Karpas-422 (cell line): Measurements from ENCODE around the gene SVIL. TPM values are rescaled to one million over a fixed set of nuclear protein-coding genes. Genes with fewer than 3 reads are reported as not detected.
"Not testable (repeated sequence)": the region's sequence is repeated elsewhere in the genome, so short reads cannot be mapped to it uniquely, and the experiment has no call there.

Experiments used
- DNase-seq: peaks from one replicate; pipeline ENCODE4 v3.0.0-alpha.2; 2015
- H2AFZ ChIP-seq: fragments of 200-600 bp; sonication (generic); 2 replicates; pipeline ENCODE4 v1.6.1; 2014; ENCODE audit warnings: antibody characterized with exemption, low read length, mixed read lengths
- H3K27ac ChIP-seq: fragments of 200-600 bp; sonication (generic); 2 replicates; pipeline ENCODE4 v1.5.1; 2014; ENCODE audit warnings: mild to moderate bottlenecking, low read length, moderate library complexity
- H3K27me3 ChIP-seq: fragments of 200-600 bp; sonication (generic); 2 replicates; pipeline ENCODE4 v1.6.1; 2014; ENCODE audit warnings: low read length, mixed read lengths
- H3K36me3 ChIP-seq: fragments of 200-600 bp; sonication (generic); 2 replicates; pipeline ENCODE4 v1.6.1; 2014; ENCODE audit warnings: low read length, mixed read lengths; ENCODE audit not compliant: insufficient read depth
- H3K4me1 ChIP-seq: fragments of 200-600 bp; sonication (generic); 2 replicates; pipeline ENCODE4 v1.6.1; 2014; ENCODE audit warnings: mild to moderate bottlenecking, low read length, mixed read lengths
- H3K4me2 ChIP-seq: fragments of 200-600 bp; sonication (generic); 2 replicates; pipeline ENCODE4 v1.6.1; 2014; ENCODE audit warnings: low read length, low read depth, mild to moderate bottlenecking; ENCODE audit not compliant: poor library complexity, severe bottlenecking
- H3K4me3 ChIP-seq: fragments of 200-600 bp; sonication (generic); 2 replicates; pipeline ENCODE4 v1.5.1; 2014; ENCODE audit warnings: mild to moderate bottlenecking, antibody characterized with exemption, low read length, mixed read lengths
- H3K79me2 ChIP-seq: fragments of 200-600 bp; sonication (generic); 2 replicates; pipeline ENCODE4 v1.6.1; 2014; ENCODE audit warnings: mild to moderate bottlenecking, low read length, mixed read lengths
- H3K9ac ChIP-seq: fragments of 200-600 bp; sonication (generic); 2 replicates; pipeline ENCODE4 v1.6.0; 2014; ENCODE audit warnings: low read length
- H3K9me2 ChIP-seq: fragments of 200-600 bp; sonication (generic), shearing (Covaris generic); replicated peaks from 2 replicates; pipeline ENCODE4 v1.6.0; 2014; ENCODE audit warnings: mild to moderate bottlenecking, low read length, moderate library complexity; ENCODE audit not compliant: insufficient read depth
- H3K9me3 ChIP-seq: fragments of 300-700, 200-600 bp; sonication (generic); 2 replicates; pipeline ENCODE4 v1.6.1; 2014; ENCODE audit warnings: low read length, mixed read lengths
- H4K20me1 ChIP-seq: fragments of 200-600 bp; sonication (generic); 2 replicates; pipeline ENCODE4 v1.6.1; 2014; ENCODE audit warnings: mild to moderate bottlenecking, antibody characterized with exemption, low read length, low read depth; ENCODE audit not compliant: insufficient read depth
- total RNA-seq: library from RNA; depleted of rRNA; stranded (reverse); fragments of >200 nt; shearing (Covaris generic); gene quantifications from 2 replicates; pipeline ENCODE4 v1.2.3, GENCODE V29; 2014; ENCODE audit warnings: low replicate concordance

SVIL gene
- total RNA-seq, 1 experiment from 2014 or later = not detected

DNA sequence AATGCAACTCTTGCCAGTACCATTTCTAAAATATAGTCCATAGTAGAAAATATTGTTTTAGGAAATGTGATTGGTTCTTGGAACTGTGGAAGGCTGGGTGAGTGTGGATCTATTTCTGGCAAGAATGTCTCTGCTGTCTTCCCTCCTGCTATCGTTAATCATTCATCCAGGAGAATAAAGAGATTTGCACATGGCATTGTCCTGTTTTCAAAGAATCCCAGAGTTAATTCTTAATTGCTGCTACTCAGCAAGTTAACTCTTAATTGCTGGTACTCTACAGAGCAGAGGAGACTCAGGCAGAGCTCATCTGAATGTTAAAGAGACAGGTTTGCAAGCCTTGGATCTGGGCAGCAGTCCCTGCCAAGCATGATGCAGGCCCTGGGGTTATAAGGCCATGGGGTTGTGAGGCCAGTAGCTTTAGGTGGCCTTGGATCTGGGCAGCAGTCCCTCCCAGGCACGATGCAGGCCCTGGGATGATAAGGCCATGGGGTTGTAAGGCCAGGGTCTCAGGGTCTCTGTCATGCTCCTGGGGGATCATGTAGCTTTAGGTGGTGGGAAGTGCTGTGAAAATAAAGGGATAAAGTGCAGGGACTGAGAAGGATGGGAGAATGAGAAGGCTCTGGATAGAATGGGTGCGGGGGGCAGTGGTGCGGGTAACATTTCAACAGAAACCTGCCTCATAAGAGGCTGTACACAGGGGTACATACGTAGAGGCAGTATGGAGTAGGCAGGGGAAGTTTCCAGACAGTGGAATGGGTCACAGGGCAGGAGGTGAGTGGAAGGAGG, 162.3 kb downstream of the SVIL start:
- Histone ChIP-seq H3K9ac (no peak overlapping the region), H3K4me3 (no peak overlapping the region)

DNA sequence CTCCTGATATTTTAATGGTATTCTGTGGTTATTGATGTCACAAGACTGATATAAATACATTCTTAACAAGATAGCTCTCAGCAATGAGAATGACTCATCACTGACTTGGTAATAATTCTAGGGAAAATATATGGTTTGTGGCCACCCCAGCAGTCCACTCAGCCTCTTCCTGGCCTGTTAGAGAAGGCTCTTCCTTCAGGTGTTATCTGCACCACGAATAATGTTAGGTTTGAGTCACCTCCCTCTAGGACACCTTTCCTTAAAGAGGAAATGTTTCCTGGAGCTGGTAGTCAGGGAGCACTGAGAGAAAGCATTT, 163.3 kb downstream of the SVIL start:
- no peak overlapping the region for H3K4me2 ChIP-seq
- H3K27ac ChIP-seq = no peak overlapping the region
- H3K27me3 ChIP-seq = no peaks in the 10 kb centered on the region
- no peak overlapping the region for H3K9ac ChIP-seq
- H3K79me2 ChIP-seq = no peaks in the 10 kb centered on the region
- H4K20me1 ChIP-seq = no peaks in the 10 kb centered on the region
- H3K4me3 ChIP-seq = no peak overlapping the region
- no peaks in the 10 kb centered on the region for H3K4me1 ChIP-seq
- no peaks in the 10 kb centered on the region for H3K36me3 ChIP-seq
- H3K9me3 ChIP-seq = no peaks in the 10 kb centered on the region
- no peaks in the 10 kb centered on the region for H3K9me2 ChIP-seq
- H2AFZ ChIP-seq = no peak overlapping the region
- DNase-seq = no peak

More for the DNA sequence above, 162.3 kb downstream of the SVIL start:
- Histone ChIP-seq H3K9me2 (no peaks in the 10 kb centered on the region), H4K20me1 (no peaks in the 10 kb centered on the region), H3K9me3 (no peaks in the 10 kb centered on the region), H3K36me3 (no peaks in the 10 kb centered on the region), H3K79me2 (no peaks in the 10 kb centered on the region), H3K27me3 (no peaks in the 10 kb centered on the region), H3K4me1 (no peaks in the 10 kb centered on the region), H3K4me2 (no peak overlapping the region), H3K27ac (no peak overlapping the region), H2AFZ (no peak overlapping the region)
- no peak for DNase-seq

DNA sequence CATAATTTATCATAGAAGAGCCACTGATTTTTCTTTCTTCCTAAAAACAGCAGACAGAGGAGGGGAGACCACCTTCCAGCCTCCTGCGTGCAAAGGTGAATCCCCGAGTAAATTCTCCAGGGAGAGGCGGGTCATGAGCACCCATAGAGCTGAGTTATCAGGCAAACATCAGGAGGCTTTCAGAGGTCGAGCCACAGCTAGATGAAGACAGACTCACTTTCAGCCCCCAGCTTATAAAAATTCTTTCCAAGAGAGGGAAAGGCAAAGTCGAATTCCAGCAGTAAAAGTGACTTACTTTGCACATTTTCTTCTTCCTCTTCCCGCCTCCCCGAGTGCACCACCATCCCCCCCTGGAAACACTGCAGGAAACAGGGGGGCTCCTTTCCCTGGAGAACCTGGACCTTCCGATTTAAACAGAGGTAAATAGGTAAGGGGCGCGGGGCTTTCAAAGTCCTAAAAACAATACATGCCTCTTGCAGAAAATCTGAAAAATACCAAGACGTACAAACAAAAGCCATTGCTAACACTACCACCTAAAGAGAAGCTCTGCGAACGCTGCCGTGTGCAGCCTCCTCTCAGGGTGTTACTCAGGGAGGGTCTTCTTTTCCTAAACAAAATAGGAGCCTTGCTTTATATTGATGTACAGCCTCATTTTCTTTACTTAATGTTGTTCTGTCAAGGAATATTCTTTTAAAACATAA, 163.8 kb downstream of the SVIL start:
- Histone ChIP-seq H3K36me3 (no peaks in the 10 kb centered on the region), H3K9me3 (no peaks in the 10 kb centered on the region), H3K9me2 (no peaks in the 10 kb centered on the region), H3K9ac (no peak overlapping the region), H4K20me1 (no peaks in the 10 kb centered on the region), H3K4me1 (no peaks in the 10 kb centered on the region), H3K4me3 (no peak overlapping the region), H3K4me2 (no peak overlapping the region), H3K27me3 (no peaks in the 10 kb centered on the region), H2AFZ (no peak overlapping the region), H3K27ac (no peak overlapping the region), H3K79me2 (no peaks in the 10 kb centered on the region)
- no peak for DNase-seq

DNA sequence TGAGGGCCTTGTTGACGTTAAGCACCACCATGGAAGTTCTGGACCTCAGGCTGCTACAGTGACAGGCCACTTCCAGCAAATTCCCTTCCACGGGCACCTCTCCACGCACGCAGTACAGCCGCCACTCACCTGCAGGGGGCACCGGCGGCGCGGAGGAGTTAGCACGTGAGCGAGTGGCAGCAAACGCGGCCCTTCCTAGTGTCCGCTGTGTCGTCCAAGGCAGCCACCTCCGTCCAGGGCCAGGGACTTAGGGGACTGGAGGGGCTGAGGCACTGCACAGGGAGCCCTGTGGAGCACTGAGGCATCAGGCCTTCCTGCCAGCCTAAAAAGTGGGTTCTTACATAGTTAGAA, 164.4 kb downstream of the SVIL start:
- Histone ChIP-seq H3K9me3 (no peaks in the 10 kb centered on the region), H3K4me3 (no peak overlapping the region), H3K9me2 (no peaks in the 10 kb centered on the region), H3K9ac (no peak overlapping the region), H2AFZ (no peak overlapping the region), H3K27ac (no peak overlapping the region), H4K20me1 (no peaks in the 10 kb centered on the region), H3K4me2 (no peak overlapping the region), H3K27me3 (no peaks in the 10 kb centered on the region), H3K79me2 (no peaks in the 10 kb centered on the region), H3K4me1 (no peaks in the 10 kb centered on the region), H3K36me3 (no peaks in the 10 kb centered on the region)
- peak; percentile 42 for DNase-seq

DNA sequence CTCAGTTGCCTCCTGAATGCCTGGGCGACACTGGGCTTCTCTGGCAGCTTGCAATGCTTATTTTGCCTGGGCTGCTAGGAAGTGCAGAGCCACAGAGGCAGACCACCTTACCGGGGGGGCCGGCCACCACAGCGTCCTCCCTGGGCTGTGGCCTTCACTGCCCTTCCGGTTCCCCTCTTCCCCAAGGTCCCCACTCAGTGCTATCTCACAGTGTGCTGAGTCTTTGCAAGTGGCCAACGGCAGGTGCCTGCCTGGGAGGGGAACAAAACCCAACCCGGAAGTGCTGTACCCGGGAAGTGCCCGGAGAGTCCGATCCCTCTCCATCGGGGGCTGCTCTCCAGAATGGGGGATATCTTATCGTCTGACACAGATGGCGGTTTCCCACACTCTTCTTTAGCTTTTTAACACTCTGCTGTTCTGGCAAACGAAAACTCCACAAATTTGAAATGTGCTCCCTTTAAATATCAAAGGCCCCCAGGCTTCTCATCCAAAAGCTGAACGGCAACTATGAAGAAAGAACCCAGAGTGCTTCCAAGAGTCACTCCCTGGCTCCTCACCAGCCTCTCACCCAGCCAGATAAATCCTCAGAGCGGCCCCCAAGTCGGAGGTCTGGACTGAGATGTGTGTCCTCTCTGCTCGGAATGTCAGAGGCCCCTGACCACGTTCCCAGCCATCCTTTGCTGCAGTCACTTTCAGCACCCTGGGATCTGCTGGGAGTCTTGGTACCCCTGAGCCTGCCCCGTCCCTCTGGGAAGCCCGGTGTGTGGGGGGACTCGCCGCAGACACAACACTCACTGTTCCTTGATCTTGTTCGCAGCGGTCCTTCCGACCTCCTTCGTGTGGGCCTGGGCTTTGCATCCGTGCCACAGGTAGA, 165.1 kb downstream of the SVIL start:
- H2AFZ ChIP-seq = no peak overlapping the region
- H3K4me2 ChIP-seq = no peak overlapping the region
- DNase-seq = no peak
- H3K4me3 ChIP-seq = no peak overlapping the region
- H3K9ac ChIP-seq = no peak overlapping the region
- H3K4me1 ChIP-seq = no peaks in the 10 kb centered on the region
- H3K27ac ChIP-seq = no peak overlapping the region
- H3K9me3 ChIP-seq = no peaks in the 10 kb centered on the region
- no peaks in the 10 kb centered on the region for H3K9me2 ChIP-seq
- no peaks in the 10 kb centered on the region for H3K79me2 ChIP-seq
- no peaks in the 10 kb centered on the region for H3K27me3 ChIP-seq
- H4K20me1 ChIP-seq = no peaks in the 10 kb centered on the region
- H3K36me3 ChIP-seq = no peaks in the 10 kb centered on the region

DNA sequence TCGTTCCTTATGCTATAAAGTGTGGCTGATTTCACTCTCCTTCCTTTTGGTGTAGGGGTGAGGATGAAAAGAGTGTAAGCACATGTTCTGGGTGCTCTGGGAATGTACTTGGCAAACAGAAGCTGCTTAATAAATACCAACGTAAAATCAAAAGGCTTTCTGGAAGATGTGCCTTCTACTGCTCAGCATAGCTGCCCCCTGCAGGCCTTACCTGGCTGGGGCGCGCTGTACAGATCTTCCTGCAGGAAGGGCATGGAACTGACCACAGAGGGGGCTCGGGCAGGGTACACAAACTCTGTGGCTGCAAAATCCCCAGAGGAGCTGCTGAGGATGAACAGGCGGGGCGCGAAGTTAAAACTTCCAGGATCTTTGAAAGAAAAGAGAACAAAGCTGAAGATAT, 169.4 kb downstream of the SVIL start:
- Histone ChIP-seq H3K27me3 (no peaks in the 10 kb centered on the region), H3K4me1 (no peaks in the 10 kb centered on the region), H3K27ac (no peak overlapping the region), H3K36me3 (no peaks in the 10 kb centered on the region), H2AFZ (no peak overlapping the region), H3K9me2 (no peaks in the 10 kb centered on the region), H4K20me1 (no peaks in the 10 kb centered on the region), H3K9ac (no peak overlapping the region), H3K79me2 (no peaks in the 10 kb centered on the region), H3K9me3 (no peaks in the 10 kb centered on the region), H3K4me3 (no peak overlapping the region), H3K4me2 (no peak overlapping the region)
- peak; percentile 44 for DNase-seq

DNA sequence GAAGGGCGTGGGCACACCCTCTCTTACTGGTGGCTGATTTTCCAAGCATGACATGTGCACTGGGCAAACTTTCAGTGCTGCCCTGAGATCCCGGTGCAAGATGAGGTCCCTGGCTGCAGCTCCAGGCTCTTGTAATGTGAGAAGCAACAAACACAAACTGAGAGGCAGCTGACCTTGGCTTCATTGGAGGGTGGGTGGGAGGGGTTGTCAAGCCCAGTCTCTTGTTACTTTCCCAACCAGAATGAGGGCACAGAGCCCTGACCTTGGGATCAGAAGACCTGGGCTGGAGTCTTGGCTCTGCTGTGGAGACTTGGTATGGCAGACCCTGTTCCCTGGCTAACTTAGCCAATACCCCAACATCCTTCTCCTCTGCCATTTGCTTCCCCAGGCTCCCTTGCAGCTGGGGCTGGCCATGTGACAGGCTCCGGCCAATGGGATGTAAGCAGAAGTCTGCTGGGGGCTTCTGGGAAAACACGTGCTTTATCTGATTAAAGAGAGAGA, 170.1 kb downstream of the SVIL start:
- DNase-seq = peak; percentile 23
- not testable (repeated sequence) for H2AFZ ChIP-seq, H3K4me1 ChIP-seq, H3K4me3 ChIP-seq, H3K79me2 ChIP-seq, H3K9me3 ChIP-seq, H3K4me2 ChIP-seq, H3K27me3 ChIP-seq, H3K9me2 ChIP-seq, H3K36me3 ChIP-seq, H3K27ac ChIP-seq, H4K20me1 ChIP-seq, H3K9ac ChIP-seq

DNA sequence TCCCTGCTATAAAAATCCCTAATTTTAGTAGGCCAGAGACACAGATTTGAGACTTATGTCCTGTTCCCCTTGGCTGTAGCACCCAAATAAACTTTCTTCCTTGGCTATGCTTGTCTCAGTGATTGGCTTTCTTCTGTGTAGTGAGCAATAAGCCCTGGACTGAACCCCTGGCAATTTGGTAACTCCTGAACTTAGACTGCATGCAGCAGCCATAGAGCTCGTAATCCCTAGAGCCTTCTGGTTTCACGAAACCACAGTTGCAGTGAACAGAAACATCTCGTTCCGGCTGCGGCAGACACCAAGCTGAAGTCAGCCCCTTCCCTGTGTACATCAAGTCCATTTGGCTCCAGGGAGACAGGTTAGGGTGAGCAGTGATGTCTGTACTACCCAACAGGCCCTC, 173.7 kb downstream of the SVIL start:
- Histone ChIP-seq H3K9ac (no peak overlapping the region), H4K20me1 (no peaks in the 10 kb centered on the region), H2AFZ (no peak overlapping the region), H3K4me1 (no peaks in the 10 kb centered on the region), H3K27ac (no peak overlapping the region), H3K36me3 (no peaks in the 10 kb centered on the region), H3K9me2 (no peaks in the 10 kb centered on the region), H3K27me3 (no peaks in the 10 kb centered on the region), H3K4me3 (no peak overlapping the region), H3K79me2 (no peaks in the 10 kb centered on the region), H3K9me3 (no peaks in the 10 kb centered on the region), H3K4me2 (no peak overlapping the region)
- DNase-seq = no peak
